Measurements from ENCODE around the gene DCUN1D1.

- TF ChIP-seq CTCF (IDR thresholded peaks at IDR 0.05) (no peak), POLR2A (IDR thresholded peaks at IDR 0.05) (no peak), EP300 (IDR thresholded peaks at IDR 0.05) (no peak), POLR2AphosphoS5 (IDR thresholded peaks at IDR 0.05) (no peak)
Observed at GRCh38 chr3:182978387-182978786, 2.0 kb downstream of the DCUN1D1 start.
